DOHH2 (cell line): ENCODE data around the gene MYO7B.

Source experiments
- CTCF ChIP-seq: fragments of 200-600 bp; sonication (generic); IDR thresholded peaks from one replicate; pipeline ENCODE4 v1.5.1; 2014; ENCODE audit warnings: antibody characterized with exemption, mild to moderate bottlenecking, low read depth, low read length; ENCODE audit not compliant: poor library complexity, severe bottlenecking
- EZH2phosphoT487 ChIP-seq: fragments of 200-600 bp; sonication (generic); IDR thresholded peaks from 2 replicates; pipeline ENCODE4 v1.6.1; 2017; ENCODE audit warnings: borderline replicate concordance, mild to moderate bottlenecking, antibody characterized with exemption, low read length, moderate library complexity, mixed read lengths

GRCh38 chr2:127650785-127651380 lies 115.4 kb downstream of the MYO7B start:
- TF ChIP-seq CTCF (no peak), EZH2phosphoT487 (no peak)
